Activated T-helper 9 cell treated with anti-CD3 and anti-CD28 coated beads, Interleukin-2, amount 50 U/mL, for 16 hours (primary cell): ENCODE measurements around the gene PRKAG2.
"Not testable (repeated sequence)": the region's sequence is repeated elsewhere in the genome, so short reads cannot be mapped to it uniquely, and the experiment has no call there.

Source experiments
- DNase-seq: peaks from one replicate; pipeline ENCODE4 v3.0.0-alpha.2; 2020; ENCODE audit warnings: low read depth

PRKAG2 gene

GRCh38 chr7:151801291-151801690 is 75.6 kb downstream of the PRKAG2 start:
- DNase-seq, result no peak

DNA sequence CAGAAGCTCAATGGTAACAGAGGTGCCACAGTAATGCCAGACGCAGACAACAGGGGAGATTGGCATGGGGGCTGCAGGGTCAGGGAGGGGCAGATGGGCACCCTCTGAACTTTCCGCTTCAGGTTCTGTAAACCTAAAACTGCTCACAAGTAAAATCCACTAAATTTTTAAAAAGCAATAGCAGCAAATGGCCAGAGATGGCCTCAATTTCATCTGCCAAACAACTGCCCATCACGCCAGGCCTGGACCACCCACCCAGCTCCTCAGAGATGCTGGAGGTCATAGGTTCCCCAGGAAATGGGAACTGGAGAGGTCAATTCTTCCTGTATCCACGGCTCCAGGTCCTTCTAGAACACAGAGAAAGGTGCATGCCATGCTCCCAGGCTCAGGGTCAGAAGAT is 76.1 kb downstream of the PRKAG2 start:
- no peak for DNase-seq

- DNase-seq, result no peak
Observed at GRCh38 chr7:151800391-151800790, 76.5 kb downstream of the PRKAG2 start.

DNA sequence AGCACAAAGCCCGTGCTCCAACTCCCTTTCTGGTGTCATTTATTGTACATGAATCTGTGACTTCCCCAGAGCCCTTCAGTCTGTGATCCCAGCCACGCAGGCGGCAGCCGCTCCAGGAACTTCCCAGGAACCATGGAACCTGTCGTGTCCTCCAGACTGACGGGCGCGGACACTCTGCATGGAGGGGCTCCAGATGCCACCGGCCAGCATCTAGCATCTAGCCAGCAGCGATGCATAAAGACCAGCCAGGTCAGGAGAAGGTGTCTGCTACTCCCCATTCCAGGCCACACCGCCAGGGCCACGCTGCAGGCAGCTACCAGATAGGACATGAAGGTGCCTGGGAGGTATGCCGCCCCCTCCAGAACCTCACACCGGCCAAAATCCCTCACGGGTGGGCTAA is 77.4 kb downstream of the PRKAG2 start:
- DNase-seq, result no peak

DNA sequence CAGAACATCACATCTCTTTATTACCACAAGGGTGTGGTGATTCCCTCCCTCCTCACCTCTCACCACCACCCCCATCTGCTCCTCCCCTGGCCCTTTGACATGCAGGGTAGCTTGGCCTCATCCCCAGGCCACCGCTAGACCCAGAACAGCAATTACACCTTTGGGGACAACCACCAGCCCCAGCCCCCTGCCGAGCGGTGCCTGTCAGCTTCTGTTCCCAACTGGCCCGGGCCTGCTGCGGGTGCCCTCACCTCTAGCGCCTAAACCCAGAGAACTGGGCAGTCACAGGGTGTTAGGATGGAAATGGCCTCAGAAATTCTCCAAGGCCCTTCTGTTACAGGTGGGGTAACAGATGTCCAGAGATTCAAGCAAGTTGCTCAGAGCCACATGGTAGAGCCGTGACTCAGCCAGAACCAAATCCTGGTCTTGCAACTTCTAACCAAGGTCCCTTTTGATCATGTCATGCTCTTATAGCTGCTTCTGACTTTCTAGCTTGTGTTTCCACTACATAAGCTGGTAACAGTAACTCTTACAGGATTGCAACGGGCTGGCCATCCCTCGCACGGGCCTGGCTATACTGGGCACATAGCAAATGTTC is 78.0 kb downstream of the PRKAG2 start:
- no peak for DNase-seq

GRCh38 chr7:151797667-151798307 is 79.1 kb downstream of the PRKAG2 start:
- not testable (repeated sequence) for DNase-seq

DNA sequence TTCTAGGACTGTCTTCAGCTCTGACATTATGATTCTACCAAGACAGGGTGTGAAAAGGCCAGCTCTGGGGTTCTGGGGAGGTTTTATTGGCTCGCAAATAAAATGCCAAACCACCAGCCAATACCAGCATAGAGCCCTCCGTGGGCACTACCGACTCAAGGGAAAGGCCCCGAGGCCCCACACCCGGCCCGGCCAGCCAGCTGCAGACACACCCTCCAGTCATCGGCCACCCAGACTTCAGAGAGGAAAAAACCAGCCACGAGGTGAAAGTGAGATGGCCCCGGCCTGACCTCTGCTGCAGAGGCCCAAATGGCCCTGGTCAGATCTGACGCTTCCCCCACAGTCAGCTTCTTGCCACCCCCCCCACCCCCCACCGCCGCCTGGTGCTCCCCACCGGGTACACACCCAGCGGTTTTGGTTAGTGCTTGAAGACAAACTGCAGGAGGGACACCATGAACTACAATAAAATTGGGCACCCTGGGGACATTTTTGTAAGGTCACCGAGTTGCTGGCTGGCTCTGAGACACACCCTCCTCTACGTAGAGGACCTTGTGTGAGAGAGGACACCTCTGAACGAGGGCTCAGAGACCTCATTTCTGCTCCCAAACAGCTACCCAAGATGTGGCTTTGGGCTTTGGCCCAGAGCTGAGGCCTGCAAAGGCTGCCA is 79.9 kb downstream of the PRKAG2 start:
- DNase-seq, result no peak

DNA sequence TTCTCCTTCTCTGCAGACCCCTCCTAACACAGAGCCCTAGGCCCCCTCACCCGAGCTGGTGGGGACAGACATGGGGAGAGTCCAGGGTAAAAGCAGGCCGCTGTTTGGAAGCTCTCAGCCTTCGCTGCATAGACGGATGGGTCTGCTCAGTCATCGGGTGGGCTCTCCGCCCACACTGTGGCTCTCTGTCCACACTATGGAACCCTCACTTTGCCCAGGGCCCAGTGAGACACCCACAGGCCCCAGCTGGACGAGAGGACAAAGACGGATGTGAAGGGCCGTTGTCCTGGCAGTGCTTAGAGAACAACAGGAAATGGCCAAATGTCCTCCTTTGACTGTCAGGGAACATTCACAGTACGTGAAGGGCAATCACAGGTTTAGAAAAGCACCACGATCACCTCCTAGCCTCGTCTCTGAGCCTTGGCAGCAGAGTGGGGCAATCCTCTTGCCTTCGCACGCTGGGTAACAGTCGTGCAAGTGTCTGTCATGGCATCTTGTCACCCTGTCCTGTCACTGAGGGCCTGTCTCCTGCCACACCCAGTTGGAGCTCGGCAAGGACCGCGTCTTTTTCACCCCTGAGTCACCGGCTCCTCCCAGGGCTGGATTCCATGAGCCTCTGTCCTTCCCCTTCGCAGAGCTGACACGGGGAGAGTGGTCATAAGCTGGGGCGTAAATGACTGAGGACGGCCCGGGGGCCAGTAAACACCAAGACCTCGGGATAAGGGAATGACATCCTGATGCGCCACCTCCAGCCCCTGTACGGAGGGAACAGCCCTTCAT is 80.6 kb downstream of the PRKAG2 start:
- DNase-seq, result no peak

DNA sequence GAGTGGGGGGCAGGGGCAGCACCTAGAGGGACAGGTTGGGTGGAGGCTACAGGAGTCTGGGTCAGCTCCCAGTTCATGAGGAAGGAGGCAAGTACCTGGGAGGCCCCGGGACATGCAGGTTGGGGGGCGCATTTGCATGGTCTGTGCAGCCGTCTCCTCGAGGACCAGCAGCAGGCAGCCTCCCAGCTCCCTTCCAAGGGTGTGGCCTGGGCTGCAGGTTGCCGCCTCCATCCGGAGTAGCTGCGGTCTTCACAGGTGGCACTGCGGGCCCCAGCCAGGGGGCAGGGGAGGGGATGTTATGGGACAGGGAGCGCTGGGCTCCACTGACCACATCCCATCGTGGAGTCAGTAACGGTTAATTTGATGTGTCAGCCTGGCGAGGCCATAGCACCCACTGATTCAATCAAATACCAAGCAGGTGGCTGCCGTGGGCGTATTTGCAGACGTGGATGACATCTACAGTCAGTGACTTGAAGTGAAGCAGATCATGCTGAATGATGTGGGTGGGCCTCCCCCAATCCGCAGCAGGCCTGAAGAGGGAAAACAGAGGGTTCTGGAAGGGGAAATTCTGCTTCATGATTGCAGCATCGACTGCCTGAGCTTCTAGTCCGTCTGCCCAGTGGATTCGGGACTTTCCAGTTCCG is 81.6 kb downstream of the PRKAG2 start:
- peak; percentile 80 for DNase-seq

- DNase-seq, result no peak
Observed at GRCh38 chr7:151794508-151795167, 82.3 kb downstream of the PRKAG2 start.

- DNase-seq, result no peak
Observed at GRCh38 chr7:151793991-151794507, 82.9 kb downstream of the PRKAG2 start.

DNA sequence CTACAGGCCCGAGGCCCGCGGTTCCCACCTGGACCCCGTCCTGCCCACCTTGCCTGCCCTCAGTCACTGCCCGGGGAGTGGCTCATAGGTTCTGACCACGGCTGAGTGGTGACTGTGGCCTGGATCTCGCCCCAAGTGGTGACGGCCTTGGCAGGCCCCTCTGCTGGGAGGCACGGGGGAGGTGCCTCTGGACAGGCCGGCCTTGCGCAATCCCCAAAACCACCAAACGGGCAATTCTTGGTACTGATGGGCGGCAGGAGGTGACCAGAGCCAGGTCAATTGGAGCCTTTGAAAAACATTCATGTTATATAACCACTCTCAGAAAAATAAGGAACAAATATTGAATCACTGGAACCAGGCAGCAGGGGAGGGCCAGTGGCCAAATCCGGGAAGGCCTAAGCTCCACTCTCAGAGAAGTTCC is 83.4 kb downstream of the PRKAG2 start:
- DNase-seq, result no peak

DNA sequence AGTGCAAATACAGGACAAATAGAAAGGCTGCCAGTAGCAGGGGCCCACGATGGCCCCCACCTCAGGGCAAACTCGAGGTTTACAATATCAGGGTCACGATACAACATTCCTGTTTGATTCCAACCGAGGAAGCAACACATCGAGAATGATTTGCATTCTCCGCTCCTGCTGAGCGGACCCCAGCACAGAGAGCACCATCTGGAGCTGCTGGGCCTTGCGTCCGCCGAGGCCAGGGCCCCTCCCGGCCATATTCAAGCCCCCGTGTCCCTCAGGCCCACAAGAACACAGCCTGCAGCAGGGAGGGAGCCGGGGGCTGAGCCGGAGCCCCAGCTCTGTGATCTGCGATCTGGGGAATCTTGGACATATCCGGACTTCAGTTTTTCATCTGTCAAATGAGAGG is 84.3 kb downstream of the PRKAG2 start:
- DNase-seq, result no peak

DNA sequence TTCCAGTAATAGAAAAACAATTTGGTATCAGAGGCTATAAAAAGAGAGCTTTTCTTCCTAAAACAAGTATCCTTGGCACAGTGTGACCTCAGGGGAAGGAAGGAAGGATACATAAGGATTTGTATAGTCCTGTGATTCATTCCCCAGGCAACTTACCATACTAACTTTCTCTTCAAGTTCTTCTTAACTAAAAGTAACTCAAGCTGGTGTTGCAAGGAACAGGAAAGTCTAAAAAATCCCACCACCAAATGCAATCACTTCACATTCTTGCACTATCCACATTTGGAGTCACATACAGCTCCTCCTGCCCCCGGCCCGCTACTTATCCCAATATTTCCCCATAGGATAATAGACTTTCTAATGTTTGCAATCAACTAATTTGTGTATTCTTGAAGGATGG is 84.8 kb downstream of the PRKAG2 start:
- DNase-seq, result no peak

DNA sequence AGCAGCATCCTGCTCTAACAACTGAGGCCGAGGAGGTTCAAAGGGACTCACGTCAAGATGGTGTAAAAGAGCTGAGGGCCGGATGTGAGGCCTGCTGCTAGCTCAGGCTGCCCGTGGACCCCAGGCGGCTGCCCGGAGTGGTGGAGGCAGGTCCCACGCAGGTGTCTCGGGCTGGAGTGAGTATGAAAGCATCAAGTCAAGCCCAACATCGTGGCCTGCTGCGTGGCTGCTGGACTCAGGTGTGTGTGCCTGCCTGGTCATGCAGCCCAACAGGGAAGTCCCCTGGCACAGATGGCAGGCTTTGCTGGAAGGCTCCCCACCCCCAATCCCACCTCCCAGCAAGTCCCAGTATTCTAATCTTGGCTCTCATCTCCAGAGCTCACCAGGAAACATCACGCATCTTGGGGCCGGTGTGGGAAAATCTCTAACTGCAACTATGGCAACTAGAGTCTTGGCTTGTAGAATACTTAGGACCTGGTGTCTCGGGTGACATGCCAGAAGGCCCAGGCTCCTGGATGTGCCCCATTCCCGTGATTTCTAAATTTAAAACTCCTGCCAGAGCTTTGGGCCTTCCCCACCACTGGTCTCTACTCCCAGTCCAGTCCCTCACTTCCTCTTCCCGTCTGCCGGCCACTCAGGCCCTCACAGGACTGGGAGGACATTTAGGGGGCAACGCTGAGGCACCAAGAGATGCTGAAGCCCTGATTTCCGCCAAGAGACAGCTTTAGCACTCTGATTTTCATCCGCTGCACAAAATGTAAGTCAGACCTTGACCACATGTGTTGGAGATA is 85.9 kb downstream of the PRKAG2 start:
- no peak for DNase-seq

DNA sequence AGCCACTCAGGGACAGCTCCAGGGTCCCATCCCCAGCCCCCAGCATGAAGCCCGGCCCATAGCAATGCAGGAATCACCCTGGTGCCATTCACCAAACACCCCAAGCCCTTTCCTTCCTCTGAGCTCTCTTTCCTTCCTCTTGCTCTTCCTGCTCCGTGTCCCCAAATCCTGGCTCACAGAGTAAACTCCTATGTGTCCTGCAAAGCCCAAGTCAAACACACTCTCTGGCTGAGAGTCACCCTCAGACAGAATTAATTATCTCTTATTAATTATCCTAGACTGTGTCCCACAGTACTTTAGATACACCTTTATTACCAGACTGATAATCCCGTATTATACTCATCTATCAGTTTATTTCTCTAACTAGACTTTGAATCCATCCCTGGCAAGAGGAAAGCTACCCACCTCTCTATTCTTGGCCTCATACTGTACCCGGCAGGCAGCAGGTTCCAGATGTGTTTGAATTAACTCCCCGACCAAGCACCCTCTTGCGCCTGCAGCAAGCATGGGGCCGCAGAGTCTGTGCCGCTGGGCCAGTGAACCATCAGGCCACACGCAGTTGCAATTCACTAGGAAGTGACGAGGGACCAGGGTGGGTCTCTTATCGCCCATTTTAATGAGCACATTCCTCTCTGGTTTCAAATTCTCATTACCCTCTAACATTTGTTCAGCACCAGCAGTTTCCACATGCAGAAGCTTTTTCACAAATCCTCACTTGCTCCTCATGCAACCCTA is 86.7 kb downstream of the PRKAG2 start:
- no peak for DNase-seq

DNA sequence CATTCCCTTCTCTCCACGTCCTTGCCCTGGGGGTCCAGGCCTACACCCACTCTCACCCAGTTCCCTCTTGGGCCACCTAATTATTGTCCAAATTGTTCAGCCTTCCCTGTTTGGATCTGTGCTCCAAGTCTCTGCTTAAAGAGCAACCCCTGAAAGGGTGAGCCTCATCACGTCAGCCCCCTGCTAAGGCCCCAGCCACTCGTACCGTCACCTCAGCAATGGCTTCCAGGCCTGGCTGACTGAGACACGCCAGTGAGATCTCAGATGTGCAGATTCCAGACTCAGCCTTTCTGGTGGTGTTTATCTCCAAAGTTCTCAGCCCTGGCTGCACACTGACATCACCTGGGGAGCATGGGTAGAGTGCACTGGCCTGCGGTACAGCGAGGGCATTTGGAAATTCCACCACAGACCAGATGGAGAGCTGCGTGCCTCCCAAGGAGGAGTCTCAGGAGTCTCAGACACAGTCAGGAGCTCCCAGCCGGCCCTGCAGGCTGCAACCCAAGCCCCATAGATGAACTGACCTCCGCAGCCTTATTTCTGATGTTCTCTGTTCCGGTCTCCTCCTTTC is 87.5 kb downstream of the PRKAG2 start:
- no peak for DNase-seq

DNA sequence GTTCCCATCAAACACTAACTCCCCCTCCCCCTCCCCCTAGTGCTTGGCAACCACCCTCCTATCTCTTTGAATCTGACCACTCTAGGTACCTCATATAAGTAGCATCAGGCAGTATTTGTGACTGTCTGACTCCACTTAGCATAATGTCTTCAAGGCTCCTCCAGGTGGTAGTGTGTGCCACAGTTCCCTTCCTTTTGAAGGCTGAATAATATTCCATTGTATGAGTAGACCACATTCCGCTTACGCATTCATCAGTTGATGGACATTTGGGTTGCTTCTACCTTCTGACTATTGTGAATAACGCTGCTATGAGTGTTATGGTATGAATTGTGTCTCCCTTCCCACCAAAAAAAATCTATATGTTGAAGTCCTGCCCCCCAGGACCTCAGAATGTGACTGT is 89.6 kb downstream of the PRKAG2 start:
- DNase-seq, result no peak

DNA sequence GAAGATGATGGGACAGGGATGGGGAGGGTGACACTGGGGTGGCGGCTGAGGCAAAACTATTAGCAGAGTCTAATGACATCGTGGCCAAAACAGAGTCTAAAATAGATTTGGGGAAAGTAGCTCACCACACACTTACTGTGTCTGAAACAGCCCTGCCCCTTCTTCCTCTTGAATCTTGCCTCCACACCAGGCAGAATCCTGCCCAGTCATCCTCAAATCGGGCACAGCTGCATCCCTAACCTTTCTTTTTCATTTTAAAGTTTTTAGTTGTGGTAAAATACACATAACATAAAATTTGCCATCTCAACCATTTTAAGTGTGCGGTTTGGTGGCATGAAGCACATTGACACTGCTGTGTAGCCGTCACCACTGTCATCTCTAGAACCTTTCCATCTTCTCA is 90.0 kb downstream of the PRKAG2 start:
- no peak for DNase-seq

DNA sequence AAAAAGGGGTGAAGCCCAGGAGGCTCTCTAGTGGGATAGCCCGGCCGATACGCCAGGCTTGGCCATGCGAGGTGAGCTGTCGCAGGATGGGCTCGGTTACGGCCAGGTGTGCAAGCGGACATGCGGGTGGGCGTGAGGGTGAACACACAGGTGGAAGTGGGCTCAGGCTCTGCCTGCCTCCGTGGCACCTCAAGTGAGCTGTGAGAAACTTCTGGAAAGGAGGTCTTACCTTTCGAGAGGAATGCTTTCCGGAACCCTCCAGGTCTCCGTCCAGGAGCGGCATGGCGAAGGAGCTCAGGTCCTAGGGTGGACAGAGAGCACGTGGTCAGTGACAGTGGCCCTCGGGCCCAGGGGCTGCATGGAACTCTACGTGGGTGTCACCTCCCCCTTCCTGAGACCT is 90.7 kb downstream of the PRKAG2 start:
- no peak for DNase-seq
